Hepatic stellate cell (primary cell): Measurements from ENCODE around the gene ECI1.

Source experiments
- DNase-seq: peaks from one replicate; pipeline ENCODE4 v3.0.0; 2011; ENCODE audit warnings: low spot score

The ECI1 gene

GRCh38 chr16:2251296-2252111 is at the start of gene ECI1:
Gene ECI1, minus strand, starts transcription at chr16:2251587. Its CDS starts 21 bp downstream, at chr16:2251566.
- DNase-seq: peak; percentile 99

GRCh38 chr16:2299915-2300192 is 48.5 kb upstream of the ECI1 start:
- DNase-seq: no peak

- DNase-seq: no peak
These were observed 47.9 kb upstream of the ECI1 start for GRCh38 chr16:2299121-2299914.

- DNase-seq: no peak
These were observed 47.2 kb upstream of the ECI1 start for GRCh38 chr16:2298621-2299020.

- DNase-seq: no peak
These were observed 46.1 kb upstream of the ECI1 start for GRCh38 chr16:2297506-2297860.

GRCh38 chr16:2296661-2297505 is 45.5 kb upstream of the ECI1 start:
- peak; percentile 41 for DNase-seq

GRCh38 chr16:2295056-2295798 is 43.8 kb upstream of the ECI1 start:
- DNase-seq: no peak

- no peak for DNase-seq
These were observed 40.8 kb upstream of the ECI1 start for GRCh38 chr16:2292221-2292620.

- DNase-seq: no peak
These were observed 37.9 kb upstream of the ECI1 start for GRCh38 chr16:2289282-2289681.

- no peak for DNase-seq
These were observed 37.3 kb upstream of the ECI1 start for GRCh38 chr16:2288726-2289125.

- no peak for DNase-seq
These were observed 36.6 kb upstream of the ECI1 start for GRCh38 chr16:2287916-2288547.

GRCh38 chr16:2286550-2286949 is 35.2 kb upstream of the ECI1 start:
- DNase-seq: no peak

GRCh38 chr16:2285731-2286191 is 34.4 kb upstream of the ECI1 start:
- DNase-seq: no peak

GRCh38 chr16:2284797-2285576 is 33.6 kb upstream of the ECI1 start:
- no peak for DNase-seq

GRCh38 chr16:2284001-2284770 is 32.8 kb upstream of the ECI1 start:
- DNase-seq: no peak

- DNase-seq: no peak
These were observed 31.6 kb upstream of the ECI1 start for GRCh38 chr16:2282866-2283555.

- DNase-seq: no peak
These were observed 30.9 kb upstream of the ECI1 start for GRCh38 chr16:2282262-2282661.

- DNase-seq: no peak
These were observed 29.7 kb upstream of the ECI1 start for GRCh38 chr16:2280981-2281542.

GRCh38 chr16:2280461-2280860 is 29.1 kb upstream of the ECI1 start:
- no peak for DNase-seq
